ENCODE data around the gene EFS.
"Not testable (repeated sequence)": the region's sequence is repeated elsewhere in the genome, so short reads cannot be mapped to it uniquely, and the experiment has no call there.

DNA sequence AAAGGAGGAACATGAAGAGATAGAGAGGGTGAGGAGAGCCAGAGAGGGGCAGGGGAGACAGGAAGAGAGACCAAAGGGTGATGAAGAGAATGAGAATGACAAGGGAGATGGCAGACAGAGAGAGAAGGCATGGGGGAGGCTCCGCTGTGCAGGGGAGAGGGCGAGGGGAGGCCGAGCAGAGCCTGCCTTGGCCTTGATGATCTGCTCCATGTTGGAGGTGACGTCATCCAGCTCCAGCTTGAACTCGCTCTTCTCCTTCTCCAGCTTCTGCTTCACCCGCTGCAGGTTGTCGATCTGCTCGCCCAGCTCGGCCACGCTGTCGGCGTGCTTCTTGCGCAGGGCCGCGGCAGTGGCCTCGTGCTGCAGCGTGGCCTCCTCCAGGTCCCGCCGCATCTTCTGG is 24.9 kb upstream of the EFS start:
- TF ChIP-seq, protein P1, sequence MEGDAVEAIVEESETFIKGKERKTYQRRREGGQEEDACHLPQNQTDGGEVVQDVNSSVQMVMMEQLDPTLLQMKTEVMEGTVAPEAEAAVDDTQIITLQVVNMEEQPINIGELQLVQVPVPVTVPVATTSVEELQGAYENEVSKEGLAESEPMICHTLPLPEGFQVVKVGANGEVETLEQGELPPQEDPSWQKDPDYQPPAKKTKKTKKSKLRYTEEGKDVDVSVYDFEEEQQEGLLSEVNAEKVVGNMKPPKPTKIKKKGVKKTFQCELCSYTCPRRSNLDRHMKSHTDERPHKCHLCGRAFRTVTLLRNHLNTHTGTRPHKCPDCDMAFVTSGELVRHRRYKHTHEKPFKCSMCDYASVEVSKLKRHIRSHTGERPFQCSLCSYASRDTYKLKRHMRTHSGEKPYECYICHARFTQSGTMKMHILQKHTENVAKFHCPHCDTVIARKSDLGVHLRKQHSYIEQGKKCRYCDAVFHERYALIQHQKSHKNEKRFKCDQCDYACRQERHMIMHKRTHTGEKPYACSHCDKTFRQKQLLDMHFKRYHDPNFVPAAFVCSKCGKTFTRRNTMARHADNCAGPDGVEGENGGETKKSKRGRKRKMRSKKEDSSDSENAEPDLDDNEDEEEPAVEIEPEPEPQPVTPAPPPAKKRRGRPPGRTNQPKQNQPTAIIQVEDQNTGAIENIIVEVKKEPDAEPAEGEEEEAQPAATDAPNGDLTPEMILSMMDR (IDR thresholded peaks at IDR 0.05): not testable (repeated sequence)
- TF ChIP-seq POLR2AphosphoS5, EP300 (IDR thresholded peaks at IDR 0.05): not testable (repeated sequence)
